Activated naive CD4-positive, alpha-beta T cell treated with anti-CD3 and anti-CD28 coated beads, Interleukin-2, amount 50 U/mL, for 24 hours (primary cell): Measurements from ENCODE around the gene GNB1.

Experiments used
- H3K27ac Mint-ChIP-seq: one replicate; pipeline ENCODE4 v1.8.0; 2021; ENCODE audit warnings: mild to moderate bottlenecking, mixed read lengths
- H3K27me3 Mint-ChIP-seq: one replicate; pipeline ENCODE4 v1.8.0; 2021; ENCODE audit warnings: mixed read lengths
- H3K36me3 Mint-ChIP-seq: one replicate; pipeline ENCODE4 v1.8.0; 2021; ENCODE audit warnings: mixed read lengths
- H3K4me1 Mint-ChIP-seq: one replicate; pipeline ENCODE4 v1.8.0; 2021; ENCODE audit warnings: mixed read lengths
- H3K4me3 Mint-ChIP-seq: one replicate; pipeline ENCODE4 v1.8.0; 2021; ENCODE audit warnings: mild to moderate bottlenecking, mixed read lengths
- H3K9me3 Mint-ChIP-seq: one replicate; pipeline ENCODE4 v1.8.0; 2021; ENCODE audit warnings: mixed read lengths

GNB1 gene

GRCh38 chr1:1926346-1926811, 35.5 kb upstream of the GNB1 start:
- H3K4me3 Mint-ChIP-seq: no peak overlapping the region
- no peaks in the 10 kb centered on the region for H3K27me3 Mint-ChIP-seq
- no peaks in the 10 kb centered on the region for H3K4me1 Mint-ChIP-seq
- H3K9me3 Mint-ChIP-seq: no peaks in the 10 kb centered on the region
- H3K36me3 Mint-ChIP-seq: no peaks in the 10 kb centered on the region
- no peak overlapping the region for H3K27ac Mint-ChIP-seq

GRCh38 chr1:1925437-1926345, 34.8 kb upstream of the GNB1 start:
- H3K27ac Mint-ChIP-seq: no peak overlapping the region
- no peaks in the 10 kb centered on the region for H3K9me3 Mint-ChIP-seq
- H3K4me3 Mint-ChIP-seq: no peak overlapping the region
- H3K4me1 Mint-ChIP-seq: no peaks in the 10 kb centered on the region
- no peaks in the 10 kb centered on the region for H3K27me3 Mint-ChIP-seq
- H3K36me3 Mint-ChIP-seq: no peaks in the 10 kb centered on the region

GRCh38 chr1:1924849-1925248, 34.0 kb upstream of the GNB1 start:
- Mint-ChIP-seq H3K27me3 (no peaks in the 10 kb centered on the region), H3K27ac (no peak overlapping the region), H3K4me3 (no peak overlapping the region), H3K36me3 (no peaks in the 10 kb centered on the region), H3K4me1 (no peaks in the 10 kb centered on the region), H3K9me3 (no peaks in the 10 kb centered on the region)

GRCh38 chr1:1924386-1924785, 33.5 kb upstream of the GNB1 start:
- Mint-ChIP-seq H3K9me3 (no peaks in the 10 kb centered on the region), H3K27ac (no peak overlapping the region), H3K4me1 (no peaks in the 10 kb centered on the region), H3K27me3 (no peaks in the 10 kb centered on the region), H3K36me3 (no peaks in the 10 kb centered on the region), H3K4me3 (no peak overlapping the region)

GRCh38 chr1:1922956-1923833, 32.3 kb upstream of the GNB1 start:
- no peaks in the 10 kb centered on the region for H3K9me3 Mint-ChIP-seq
- H3K27me3 Mint-ChIP-seq: no peaks in the 10 kb centered on the region
- H3K27ac Mint-ChIP-seq: no peak overlapping the region
- H3K4me1 Mint-ChIP-seq: no peaks in the 10 kb centered on the region
- H3K36me3 Mint-ChIP-seq: no peaks in the 10 kb centered on the region
- no peak overlapping the region for H3K4me3 Mint-ChIP-seq

GRCh38 chr1:1922702-1922955, 31.7 kb upstream of the GNB1 start:
- Mint-ChIP-seq H3K27me3 (no peaks in the 10 kb centered on the region), H3K4me1 (no peaks in the 10 kb centered on the region), H3K4me3 (no peak overlapping the region), H3K9me3 (no peaks in the 10 kb centered on the region), H3K27ac (no peak overlapping the region), H3K36me3 (no peaks in the 10 kb centered on the region)

- Mint-ChIP-seq H3K4me3 (no peak overlapping the region), H3K36me3 (no peaks in the 10 kb centered on the region), H3K27ac (no peak overlapping the region), H3K9me3 (no peaks in the 10 kb centered on the region), H3K27me3 (no peaks in the 10 kb centered on the region), H3K4me1 (no peaks in the 10 kb centered on the region)
Observed at GRCh38 chr1:1921901-1922701, 31.2 kb upstream of the GNB1 start.

GRCh38 chr1:1921459-1921862, 30.6 kb upstream of the GNB1 start:
- Mint-ChIP-seq H3K4me3 (no peak overlapping the region), H3K4me1 (no peaks in the 10 kb centered on the region), H3K9me3 (no peaks in the 10 kb centered on the region), H3K27ac (no peak overlapping the region), H3K36me3 (no peaks in the 10 kb centered on the region), H3K27me3 (no peaks in the 10 kb centered on the region)

GRCh38 chr1:1920608-1921458, 29.9 kb upstream of the GNB1 start:
- Mint-ChIP-seq H3K4me3 (no peak overlapping the region), H3K27ac (no peak overlapping the region)

GRCh38 chr1:1920057-1920607, 29.2 kb upstream of the GNB1 start:
- Mint-ChIP-seq H3K4me1 (no peaks in the 10 kb centered on the region), H3K27me3 (no peaks in the 10 kb centered on the region), H3K4me3 (peak overlapping the region; percentile 68), H3K9me3 (no peaks in the 10 kb centered on the region), H3K36me3 (no peaks in the 10 kb centered on the region), H3K27ac (no peak overlapping the region)

More at GRCh38 chr1:1920608-1921458, 29.9 kb upstream of the GNB1 start:
- Mint-ChIP-seq H3K36me3 (no peaks in the 10 kb centered on the region), H3K4me1 (no peaks in the 10 kb centered on the region), H3K9me3 (no peaks in the 10 kb centered on the region), H3K27me3 (no peaks in the 10 kb centered on the region)

- H3K4me3 Mint-ChIP-seq: peak overlapping the region; percentile 68
- H3K27me3 Mint-ChIP-seq: no peaks in the 10 kb centered on the region
- H3K27ac Mint-ChIP-seq: peak overlapping the region; percentile 30
- H3K4me1 Mint-ChIP-seq: no peaks in the 10 kb centered on the region
- no peaks in the 10 kb centered on the region for H3K9me3 Mint-ChIP-seq
- no peaks in the 10 kb centered on the region for H3K36me3 Mint-ChIP-seq
Observed at GRCh38 chr1:1919304-1920056, 28.6 kb upstream of the GNB1 start.

GRCh38 chr1:1918901-1919303, 28.0 kb upstream of the GNB1 start, which contains the start of gene TMEM52:
TSS of gene TMEM52 (minus strand) at chr1:1919279. CDS start at chr1:1919265, 14 bp downstream.
- Mint-ChIP-seq H3K4me1 (no peaks in the 10 kb centered on the region), H3K9me3 (no peaks in the 10 kb centered on the region), H3K36me3 (no peaks in the 10 kb centered on the region), H3K4me3 (peak within 1 kb of the TSS; percentile 68), H3K27me3 (no peaks in the 10 kb centered on the region), H3K27ac (peak within 1 kb of the TSS; percentile 30)

GRCh38 chr1:1917995-1918900, 27.4 kb upstream of the GNB1 start:
- Mint-ChIP-seq H3K36me3 (no peaks in the 10 kb centered on the region), H3K9me3 (no peaks in the 10 kb centered on the region), H3K4me1 (no peaks in the 10 kb centered on the region), H3K4me3 (peak overlapping the region; percentile 65), H3K27me3 (no peaks in the 10 kb centered on the region), H3K27ac (no peak overlapping the region)
